Vagina (tissue), 2 donors: Measurements from ENCODE around the gene OPN4.

Experiments
- CTCF ChIP-seq, 3 experiments: fragments of 450-650 bp in 2 of 3; fragments of 200-600 bp in 1 of 3; sonication (generic) in 1 of 3; IDR thresholded peaks; one replicate each; pipeline ENCODE4 v1.5.1; 2017 to 2019; ENCODE audit warnings: antibody characterized with exemption in 3 of 3, mild to moderate bottlenecking in 2 of 3, moderate library complexity in 2 of 3
- POLR2AphosphoS5 ChIP-seq, 2 donors: sonication (generic); formaldehyde crosslinking; IDR thresholded peaks; one replicate each; pipeline ENCODE4 v1.9.0; 2017; ENCODE audit warnings: antibody characterized with exemption in 2 of 2, mild to moderate bottlenecking in 2 of 2, low read depth in 1 of 2; ENCODE audit not compliant: insufficient read depth in 1 of 2

GRCh38 chr10:86698207-86698940 lies 44.0 kb downstream of the OPN4 start:
- TF ChIP-seq CTCF (IDR thresholded peaks at IDR 0.05) = no peak
- TF ChIP-seq POLR2AphosphoS5 (IDR thresholded peaks at IDR 0.05; ENCODE audit: insufficient read depth in 1 of 2, low read depth in 1 of 2) = no peak
